ENCODE measurements around the gene MFNG. TPM values are rescaled to one million over a fixed set of nuclear protein-coding genes. Genes with fewer than 3 reads are reported as not detected.
A peak's percentile ranks its signal among the peaks of the same experiment; 100 is the strongest.

The MFNG gene
- total and polyA plus RNA-seq, 2 experiments from 2014 or later: 2.6 to 6.4 TPM

- no peaks in the 10 kb centered on the region for H3K36me3 ChIP-seq
- no peak overlapping the region for H3K4me3 ChIP-seq
- no peak overlapping the region for H3K27ac ChIP-seq
- H3K9me3 ChIP-seq (ENCODE audit: low read depth): no peaks in the 10 kb centered on the region
- peaks cover 69% of the 10 kb centered on the region for H3K27me3 ChIP-seq
- DNase-seq (ENCODE audit: low read depth in 1 of 2, low spot score in 1 of 2): peak; percentile 62 to 84
- no peaks in the 10 kb centered on the region for H3K4me1 ChIP-seq (ENCODE audit: low read depth)
- TF ChIP-seq CTCF (IDR thresholded peaks at IDR 0.05; ENCODE audit: low read depth, low read length): peak; percentile 85
Observed at GRCh38 chr22:37428649-37429586, 57.3 kb downstream of the MFNG start.

- no peak for TF ChIP-seq CTCF (IDR thresholded peaks at IDR 0.05; ENCODE audit: low read depth, low read length)
- Histone ChIP-seq H3K36me3 (no peaks in the 10 kb centered on the region), H3K4me3 (peak overlapping the region; percentile 62), H3K27ac (no peak overlapping the region), H3K27me3 (peaks cover 79% of the 10 kb centered on the region), H3K9me3 (ENCODE audit: low read depth) (no peaks in the 10 kb centered on the region), H3K4me1 (ENCODE audit: low read depth) (no peaks in the 10 kb centered on the region)
- DNase-seq (ENCODE audit: low read depth in 1 of 2, low spot score in 1 of 2): no peak
Observed at GRCh38 chr22:37427711-37428635, 58.2 kb downstream of the MFNG start.

GRCh38 chr22:37427135-37427710, 59.0 kb downstream of the MFNG start, which contains the start of gene ELFN2:
Gene ELFN2 (minus strand): TSS chr22:37427479. CDS start chr22:37375534, 51,945 bp downstream.
- Histone ChIP-seq H3K27me3 (peaks cover 86% of the 10 kb centered on the region), H3K9me3 (ENCODE audit: low read depth) (no peaks in the 10 kb centered on the region), H3K4me1 (ENCODE audit: low read depth) (no peaks in the 10 kb centered on the region), H3K27ac (no peak within 1 kb of the TSS), H3K36me3 (no peaks in the 10 kb centered on the region), H3K4me3 (peak within 1 kb of the TSS; percentile 62)
- peak; percentile 54 to 63 for DNase-seq (ENCODE audit: low read depth in 1 of 2, low spot score in 1 of 2)
- no peak for TF ChIP-seq CTCF (IDR thresholded peaks at IDR 0.05; ENCODE audit: low read depth, low read length)

GRCh38 chr22:37426706-37427134, 59.5 kb downstream of the MFNG start:
- Histone ChIP-seq H3K27ac (no peak overlapping the region), H3K4me3 (peak overlapping the region; percentile 62), H3K9me3 (ENCODE audit: low read depth) (no peaks in the 10 kb centered on the region), H3K4me1 (ENCODE audit: low read depth) (no peaks in the 10 kb centered on the region), H3K36me3 (no peaks in the 10 kb centered on the region), H3K27me3 (peaks cover 91% of the 10 kb centered on the region)
- no peak for DNase-seq (ENCODE audit: low read depth in 1 of 2, low spot score in 1 of 2)
- TF ChIP-seq CTCF (IDR thresholded peaks at IDR 0.05; ENCODE audit: low read depth, low read length): no peak

Data from cardiac muscle cell (in vitro differentiated cells and primary cell).